Measurements from ENCODE around the gene VWA2. TPM values are rescaled to one million over a fixed set of nuclear protein-coding genes. Genes with fewer than 3 reads are reported as not detected.

VWA2 gene
- total and polyA plus RNA-seq, 10 of the 15 experiments (the other 5 are each of a cell fraction or from before 2014, with no cell fraction given), result 0.03 TPM; not detected in 9

DNA sequence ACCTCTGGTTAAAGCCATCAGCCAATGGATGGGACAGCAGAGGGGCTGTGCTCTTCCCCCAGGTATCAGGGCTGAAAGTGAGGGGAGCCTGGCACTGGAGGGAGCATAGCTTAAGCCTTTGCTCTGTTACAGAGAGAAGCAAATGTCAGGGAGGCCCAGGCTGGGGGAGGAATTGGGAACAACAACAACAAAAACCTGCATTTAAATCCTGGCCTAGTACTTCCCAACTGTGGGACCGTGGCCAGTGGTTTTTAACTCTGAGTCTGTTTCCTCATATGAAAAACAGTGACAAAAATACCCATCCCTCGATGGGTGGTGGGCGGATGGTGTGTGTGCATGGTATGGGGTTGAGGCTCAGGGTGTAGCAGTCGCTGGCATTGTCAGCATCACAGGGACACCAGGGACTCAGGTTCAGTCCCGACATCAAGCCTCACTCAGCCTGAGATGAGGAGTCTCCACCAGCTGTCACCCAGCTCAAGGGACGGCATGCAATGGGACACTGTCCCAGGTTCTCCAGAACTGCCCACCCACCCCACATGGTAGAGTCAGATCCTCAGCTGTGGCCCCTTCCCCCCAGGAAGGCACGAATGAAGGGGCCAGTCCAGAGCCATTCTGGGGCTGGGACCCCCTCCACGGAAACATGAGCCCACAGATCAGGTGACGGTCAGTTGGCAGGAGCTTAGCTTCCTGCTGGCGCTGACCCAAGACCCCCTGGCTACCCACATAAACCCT is 90.7 kb downstream of the VWA2 start:
- Histone ChIP-seq H3K27me3 (replicated peaks in 1 of 2; ENCODE audit: control insufficient read depth in 2 of 2, insufficient read depth in 2 of 2, low read length in 1 of 2) (peaks cover 0 to 2% of the 10 kb centered on the region in 2 experiments; a peak in 1 of 4 replicates), H2AFZ (ENCODE audit: control insufficient read depth, low read depth, low read length) (no peak overlapping the region), H3K4me2 (ENCODE audit: control insufficient read depth, insufficient read depth) (no peak overlapping the region), H4K20me1 (ENCODE audit: control insufficient read depth, insufficient read depth) (no peaks in the 10 kb centered on the region), H3K4me1 (ENCODE audit: control insufficient read depth, insufficient read depth, low read length) (no peaks in the 10 kb centered on the region; the same call in 1 of the 2 replicates), H3K9ac (ENCODE audit: control insufficient read depth, insufficient read depth, low read length) (no peak overlapping the region), H3K27ac (ENCODE audit: control insufficient read depth, insufficient read depth) (no peak overlapping the region), H3K9me3 (replicated peaks; ENCODE audit: control insufficient read depth, insufficient read depth, low read length) (no peaks in the 10 kb centered on the region), H3K36me3 (ENCODE audit: control insufficient read depth in 2 of 2, insufficient read depth in 2 of 2, low read length in 1 of 2) (no peaks in the 10 kb centered on the region), H3K4me3 (no peak overlapping the region), H3K79me2 (ENCODE audit: control insufficient read depth, insufficient read depth, low read length) (no peaks in the 10 kb centered on the region)
- no peak for FAIRE-seq
- intact Hi-C loops (cut with micrococcal nuclease; ENCODE audit: unreplicated experiment) (no loop called here), in situ Hi-C loops (cut with MboI) (no loop called here)
- no peak for TF ChIP-seq TCF3 (IDR thresholded peaks at IDR 0.05; ENCODE audit: borderline replicate concordance, insufficient read depth, low read depth, low read length)
- no peak for TF ChIP-seq KDM1A (IDR thresholded peaks at IDR 0.05; ENCODE audit: borderline replicate concordance)
- no peak for TF ChIP-seq POLR2AphosphoS2 (IDR thresholded peaks at IDR 0.05; ENCODE audit: low read depth, low read length)
- TF ChIP-seq ZZZ3 (IDR thresholded peaks at IDR 0.05; ENCODE audit: control insufficient read depth, insufficient read length, low read depth), result no peak
- TF ChIP-seq MYC (IDR thresholded peaks at IDR 0.05; ENCODE audit: insufficient read depth, insufficient read length, insufficient replicate concordance, low read length, severe bottlenecking), result no peak
- TF ChIP-seq CBX5 (IDR thresholded peaks at IDR 0.05; ENCODE audit: low read depth), result no peak
- TF ChIP-seq TCF12 (IDR thresholded peaks at IDR 0.05; ENCODE audit: low read depth, low read length), result no peak
- TF ChIP-seq FOXM1 (IDR thresholded peaks at IDR 0.05; ENCODE audit: low read depth, low read length), result no peak
- TF ChIP-seq, protein P1, sequence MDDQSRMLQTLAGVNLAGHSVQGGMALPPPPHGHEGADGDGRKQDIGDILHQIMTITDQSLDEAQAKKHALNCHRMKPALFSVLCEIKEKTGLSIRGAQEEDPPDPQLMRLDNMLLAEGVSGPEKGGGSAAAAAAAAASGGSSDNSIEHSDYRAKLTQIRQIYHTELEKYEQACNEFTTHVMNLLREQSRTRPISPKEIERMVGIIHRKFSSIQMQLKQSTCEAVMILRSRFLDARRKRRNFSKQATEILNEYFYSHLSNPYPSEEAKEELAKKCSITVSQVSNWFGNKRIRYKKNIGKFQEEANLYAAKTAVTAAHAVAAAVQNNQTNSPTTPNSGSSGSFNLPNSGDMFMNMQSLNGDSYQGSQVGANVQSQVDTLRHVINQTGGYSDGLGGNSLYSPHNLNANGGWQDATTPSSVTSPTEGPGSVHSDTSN (IDR thresholded peaks at IDR 0.05; ENCODE audit: insufficient replicate concordance, low read depth, low read length), result no peak
- TF ChIP-seq, protein P2, sequence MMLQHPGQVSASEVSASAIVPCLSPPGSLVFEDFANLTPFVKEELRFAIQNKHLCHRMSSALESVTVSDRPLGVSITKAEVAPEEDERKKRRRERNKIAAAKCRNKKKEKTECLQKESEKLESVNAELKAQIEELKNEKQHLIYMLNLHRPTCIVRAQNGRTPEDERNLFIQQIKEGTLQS (IDR thresholded peaks at IDR 0.05; ENCODE audit: borderline replicate concordance, extremely low read depth, low read depth, low read length), result no peak
- TF ChIP-seq CREM (IDR thresholded peaks at IDR 0.05; ENCODE audit: low read depth), result no peak
- no peak for TF ChIP-seq TARDBP (IDR thresholded peaks at IDR 0.05; ENCODE audit: borderline replicate concordance)
- TF ChIP-seq, protein P3, sequence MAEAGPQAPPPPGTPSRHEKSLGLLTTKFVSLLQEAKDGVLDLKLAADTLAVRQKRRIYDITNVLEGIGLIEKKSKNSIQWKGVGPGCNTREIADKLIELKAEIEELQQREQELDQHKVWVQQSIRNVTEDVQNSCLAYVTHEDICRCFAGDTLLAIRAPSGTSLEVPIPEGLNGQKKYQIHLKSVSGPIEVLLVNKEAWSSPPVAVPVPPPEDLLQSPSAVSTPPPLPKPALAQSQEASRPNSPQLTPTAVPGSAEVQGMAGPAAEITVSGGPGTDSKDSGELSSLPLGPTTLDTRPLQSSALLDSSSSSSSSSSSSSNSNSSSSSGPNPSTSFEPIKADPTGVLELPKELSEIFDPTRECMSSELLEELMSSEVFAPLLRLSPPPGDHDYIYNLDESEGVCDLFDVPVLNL (IDR thresholded peaks at IDR 0.05; ENCODE audit: low read depth, low read length), result no peak
- TF ChIP-seq SMAD5 (IDR thresholded peaks at IDR 0.05; ENCODE audit: low read depth), result no peak
- TF ChIP-seq SMAD1 (IDR thresholded peaks at IDR 0.05; ENCODE audit: low read depth, partially characterized antibody), result no peak
- no peak for TF ChIP-seq HDAC2 (IDR thresholded peaks at IDR 0.05)
- TF ChIP-seq MYB (IDR thresholded peaks at IDR 0.05; ENCODE audit: borderline replicate concordance, low read depth, low read length), result no peak
- TF ChIP-seq TAF1 (IDR thresholded peaks at IDR 0.05; ENCODE audit: borderline replicate concordance, low read depth, low read length), result no peak
- TF ChIP-seq PML (IDR thresholded peaks at IDR 0.05; ENCODE audit: low read length), result no peak
- WGBS (ENCODE audit: insufficient coverage, insufficient replicate concordance, low lambda C conversion rate, missing lambda C conversion rate), result 14% methylated on average over 10 of the region's 10 CpGs
- ChIA-PET CTCF (no interaction called here), RAD21 (ENCODE audit: unreplicated experiment) (no interaction called here), POLR2A (no interaction called here), SMC1A (ENCODE audit: uncharacterized antibody, unreplicated experiment) (interaction anchor here (1.1 kb wide), 1 partner anchor 26 kb away, joined by 3 read pairs; no protein-coding TSS in a partner anchor)
- DNase-seq (ENCODE audit: low read depth, low spot score), result no peak
- ATAC-seq, result 0 out of 3 replicates have a peak, but pooled peaks have one; percentile 16
- no TSS peak for BruUV-seq (replicated peaks)
